CD14-positive monocyte (primary cell): Measurements from ENCODE around the gene MEGF8. TPM values are rescaled to one million over a fixed set of nuclear protein-coding genes. Genes with fewer than 3 reads are reported as not detected.

Experiments
- DNase-seq, 3 donors: peaks; one replicate each; pipeline ENCODE4 v3.0.0-alpha.2; 2011 to 2022
- H2AFZ ChIP-seq: 2 replicates; pipeline ENCODE4 v1.6.0; 2012; ENCODE audit warnings: mild to moderate bottlenecking, low read depth, low read length, inconsistent platforms; ENCODE audit not compliant: insufficient read depth, poor library complexity, severe bottlenecking
- H3K27ac ChIP-seq, 2 donors: 1 replicate in 1 of 2; 2 replicates in 1 of 2; pipeline ENCODE4 v1.5.1; 2012 to 2013; ENCODE audit warnings: low read length in 2 of 2, control low read depth in 1 of 2, inconsistent platforms in 1 of 2, low read depth in 1 of 2, mild to moderate bottlenecking in 1 of 2
- H3K27me3 ChIP-seq, 2 donors: one replicate each; pipeline versions ENCODE4 v1.6.0 to v1.6.1; 2011 to 2013; ENCODE audit warnings: low read length in 2 of 2; ENCODE audit not compliant: control insufficient read depth in 2 of 2, insufficient read depth in 2 of 2
- H3K36me3 ChIP-seq, 2 donors: replicated peaks in 1 of 2; 1 replicate in 1 of 2; 2 replicates in 1 of 2; pipeline versions ENCODE4 v1.5.1 to v1.6.1; 2012 to 2013; ENCODE audit warnings: low read length in 2 of 2, control low read depth in 1 of 2, inconsistent platforms in 1 of 2, mild to moderate bottlenecking in 1 of 2; ENCODE audit not compliant: insufficient read depth in 2 of 2, control insufficient read depth in 1 of 2
- H3K4me1 ChIP-seq, 2 donors: 1 replicate in 1 of 2; 2 replicates in 1 of 2; pipeline versions ENCODE4 v1.5.1 to v1.6.1; 2012 to 2013; ENCODE audit warnings: low read length in 2 of 2, control low read depth in 1 of 2, inconsistent platforms in 1 of 2, mild to moderate bottlenecking in 1 of 2, moderate library complexity in 1 of 2; ENCODE audit not compliant: insufficient read depth in 2 of 2, control insufficient read depth in 1 of 2
- H3K4me2 ChIP-seq: replicated peaks from 2 replicates; pipeline ENCODE3; 2012; ENCODE audit warnings: low read length, moderate library complexity, mild to moderate bottlenecking; ENCODE audit not compliant: poor library complexity, severe bottlenecking; ENCODE audit errors: extremely low read depth
- H3K4me3 ChIP-seq, 3 experiments: fragments of 200-600 bp in 1 of 3; sonication (generic) in 1 of 3; replicated peaks in 1 of 3; 1 replicate in 2 of 3; 2 replicates in 1 of 3; pipeline ENCODE4 v1.5.1; 2011 to 2013; ENCODE audit warnings: low read length in 3 of 3, mild to moderate bottlenecking in 3 of 3, control low read depth in 2 of 3, low read depth in 2 of 3, inconsistent platforms in 1 of 3, moderate library complexity in 1 of 3
- H3K79me2 ChIP-seq: 2 replicates; pipeline ENCODE4 v1.6.0; 2012; ENCODE audit warnings: mild to moderate bottlenecking, control low read depth, inconsistent platforms, low read length, moderate library complexity; ENCODE audit not compliant: insufficient read depth
- H3K9ac ChIP-seq: 2 replicates; pipeline ENCODE4 v1.6.0; 2017; ENCODE audit warnings: low read length, mild to moderate bottlenecking; ENCODE audit not compliant: insufficient read depth, poor library complexity, severe bottlenecking
- H3K9me3 ChIP-seq, 2 donors: replicated peaks in 1 of 2; 1 replicate in 1 of 2; 2 replicates in 1 of 2; pipeline versions ENCODE4 v1.5.1 to v1.6.1; 2012 to 2013; ENCODE audit warnings: low read length in 2 of 2, control low read depth in 1 of 2; ENCODE audit not compliant: control insufficient read depth in 1 of 2, insufficient read depth in 1 of 2
- H4K20me1 ChIP-seq: 2 replicates; pipeline ENCODE4 v1.6.0; 2012; ENCODE audit warnings: mild to moderate bottlenecking, low read length, control low read depth, moderate library complexity; ENCODE audit not compliant: insufficient read depth
- H3K27ac Mint-ChIP-seq, 7 donors: one replicate each; pipeline ENCODE4 v1.8.0; 2020; ENCODE audit warnings: mild to moderate bottlenecking in 7 of 7, mixed read lengths in 7 of 7, moderate library complexity in 6 of 7, inconsistent platforms in 2 of 7
- H3K27me3 Mint-ChIP-seq, 3 donors: one replicate each; pipeline ENCODE4 v1.8.0; 2021 to 2022; ENCODE audit warnings: low read depth in 3 of 3, mild to moderate bottlenecking in 3 of 3, mixed read lengths in 3 of 3, moderate library complexity in 3 of 3, inconsistent platforms in 1 of 3
- H3K36me3 Mint-ChIP-seq, 2 donors: one replicate each; pipeline ENCODE4 v1.8.0; 2020; ENCODE audit warnings: mixed read lengths in 2 of 2, inconsistent platforms in 1 of 2, mild to moderate bottlenecking in 1 of 2
- H3K4me1 Mint-ChIP-seq: one replicate; pipeline ENCODE4 v1.8.0; 2020; ENCODE audit warnings: mild to moderate bottlenecking, mixed read lengths
- H3K4me3 Mint-ChIP-seq, 2 donors: one replicate each; pipeline ENCODE4 v1.8.0; 2020; ENCODE audit warnings: mild to moderate bottlenecking in 2 of 2, mixed read lengths in 2 of 2, moderate library complexity in 1 of 2
- H3K9me3 Mint-ChIP-seq, 7 donors: one replicate each; pipeline ENCODE4 v1.8.0; 2020 to 2022; ENCODE audit warnings: mixed read lengths in 7 of 7, mild to moderate bottlenecking in 6 of 7, moderate library complexity in 6 of 7, inconsistent platforms in 2 of 7
- WGBS: methylation state at CpG from one replicate; pipeline ENCODE4 v1.1.5; 2013; ENCODE audit warnings: missing lambda C conversion rate; ENCODE audit not compliant: insufficient coverage; 5-methylcytosine and 5-hydroxymethylcytosine counted together
- intact Hi-C, 2 donors: fragments of 100-400 bp; cut with micrococcal nuclease; formaldehyde crosslinking; loops; one replicate each; pipeline versions ENCODE4 v1.15.0 to v1.15.1; 2023
- polyA plus RNA-seq, 3 donors: library from polyadenylated mRNA; depleted of rRNA in 1 of 3; unstranded in 2 of 3; stranded (reverse) in 1 of 3; fragments of 300-500 nt in 2 of 3; fragments of >200 nt in 1 of 3; fragmentation: Illumina TruSeq in 2 of 3; gene quantifications; 1 replicate in 2 of 3; 2 replicates in 1 of 3; pipeline ENCODE4 v1.2.3, GENCODE V29; 2012 to 2021
- TF ChIP-seq, protein P1 (sequence below): fragments of 200-600 bp; IDR thresholded peaks from one replicate; pipeline ENCODE4 v1.8.0; 2022; ENCODE audit warnings: antibody characterized with exemption, mild to moderate bottlenecking

The MEGF8 gene
- polyA plus RNA-seq, 3 donors, result 0.15 to 2.7 (median 0.27) TPM

DNA sequence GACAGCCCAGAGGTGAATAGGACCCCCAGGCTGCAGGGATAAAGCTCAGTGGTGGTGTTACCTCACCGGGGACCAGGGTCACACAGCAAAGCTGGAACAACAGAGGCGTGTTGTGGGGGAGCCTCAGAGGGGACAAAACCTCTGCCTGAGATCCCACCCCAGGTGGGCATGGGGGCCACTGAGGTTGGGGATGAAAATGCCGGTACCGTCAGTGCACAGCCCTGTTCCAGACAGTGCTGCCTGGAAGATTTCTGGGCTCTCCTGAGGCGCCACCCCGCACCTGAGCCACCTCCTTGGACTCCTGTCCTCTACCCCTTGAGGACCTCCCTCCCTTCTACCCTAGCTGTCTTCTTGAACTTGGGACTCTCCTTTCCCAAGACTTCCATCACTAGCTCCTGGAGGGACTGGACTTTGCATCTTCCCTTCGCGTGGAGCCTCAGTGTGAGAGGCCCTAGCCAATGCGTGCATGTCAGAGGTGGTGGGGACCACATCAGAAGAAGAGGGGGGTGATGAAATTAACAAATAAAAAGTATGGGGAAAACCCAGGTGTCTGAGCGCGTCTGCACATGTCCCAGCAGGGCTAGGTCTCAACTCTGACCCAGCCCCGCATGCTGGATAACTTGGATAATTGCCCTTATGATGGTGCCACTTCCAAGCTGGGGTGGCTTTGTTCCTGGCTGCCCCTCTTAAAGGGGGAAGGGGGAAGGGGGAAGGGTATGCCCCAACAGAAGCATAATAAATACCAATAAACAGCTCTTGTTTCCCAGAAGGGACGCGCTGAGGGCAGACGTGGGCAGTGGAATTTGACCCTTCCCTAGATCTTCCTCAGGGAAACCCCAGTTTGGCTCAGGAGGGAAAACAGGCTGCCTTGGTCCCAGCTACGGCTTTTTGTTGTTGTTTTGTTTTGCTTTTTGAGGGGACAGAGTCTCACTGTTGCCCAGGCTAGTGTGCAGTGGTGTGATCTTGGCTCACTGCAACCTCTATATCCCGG lies 53.1 kb downstream of the MEGF8 start:
- H3K27ac ChIP-seq, result no peak overlapping the region
- H3K27me3 ChIP-seq, result no peaks in the 10 kb centered on the region
- no peak overlapping the region for H3K4me3 ChIP-seq
- H3K36me3 ChIP-seq, result peaks cover 0 to 3% of the 10 kb centered on the region in 2 donors
- no peaks in the 10 kb centered on the region for H3K79me2 ChIP-seq
- intact Hi-C loops, result no loop called here
- no peaks in the 10 kb centered on the region for H3K9me3 ChIP-seq
- TF ChIP-seq, protein P1, sequence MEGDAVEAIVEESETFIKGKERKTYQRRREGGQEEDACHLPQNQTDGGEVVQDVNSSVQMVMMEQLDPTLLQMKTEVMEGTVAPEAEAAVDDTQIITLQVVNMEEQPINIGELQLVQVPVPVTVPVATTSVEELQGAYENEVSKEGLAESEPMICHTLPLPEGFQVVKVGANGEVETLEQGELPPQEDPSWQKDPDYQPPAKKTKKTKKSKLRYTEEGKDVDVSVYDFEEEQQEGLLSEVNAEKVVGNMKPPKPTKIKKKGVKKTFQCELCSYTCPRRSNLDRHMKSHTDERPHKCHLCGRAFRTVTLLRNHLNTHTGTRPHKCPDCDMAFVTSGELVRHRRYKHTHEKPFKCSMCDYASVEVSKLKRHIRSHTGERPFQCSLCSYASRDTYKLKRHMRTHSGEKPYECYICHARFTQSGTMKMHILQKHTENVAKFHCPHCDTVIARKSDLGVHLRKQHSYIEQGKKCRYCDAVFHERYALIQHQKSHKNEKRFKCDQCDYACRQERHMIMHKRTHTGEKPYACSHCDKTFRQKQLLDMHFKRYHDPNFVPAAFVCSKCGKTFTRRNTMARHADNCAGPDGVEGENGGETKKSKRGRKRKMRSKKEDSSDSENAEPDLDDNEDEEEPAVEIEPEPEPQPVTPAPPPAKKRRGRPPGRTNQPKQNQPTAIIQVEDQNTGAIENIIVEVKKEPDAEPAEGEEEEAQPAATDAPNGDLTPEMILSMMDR, result no peak
- no peak overlapping the region for H2AFZ ChIP-seq
- Mint-ChIP-seq H3K27ac (no peak overlapping the region), H3K4me1 (no peaks in the 10 kb centered on the region), H3K27me3 (peaks cover 10 to 25% (median 23%) of the 10 kb centered on the region in 3 donors), H3K36me3 (peaks cover 6% of the 10 kb centered on the region in 2 donors), H3K9me3 (peaks cover 0 to 2% (median 0%) of the 10 kb centered on the region in 7 donors), H3K4me3 (no peak overlapping the region)
- H3K4me2 ChIP-seq, result no peak overlapping the region
- WGBS, result 87% methylated on average over 11 of the region's 17 CpGs
- no peaks in the 10 kb centered on the region for H4K20me1 ChIP-seq
- no peak for DNase-seq
- no peaks in the 10 kb centered on the region for H3K4me1 ChIP-seq
- H3K9ac ChIP-seq, result no peak overlapping the region

DNA sequence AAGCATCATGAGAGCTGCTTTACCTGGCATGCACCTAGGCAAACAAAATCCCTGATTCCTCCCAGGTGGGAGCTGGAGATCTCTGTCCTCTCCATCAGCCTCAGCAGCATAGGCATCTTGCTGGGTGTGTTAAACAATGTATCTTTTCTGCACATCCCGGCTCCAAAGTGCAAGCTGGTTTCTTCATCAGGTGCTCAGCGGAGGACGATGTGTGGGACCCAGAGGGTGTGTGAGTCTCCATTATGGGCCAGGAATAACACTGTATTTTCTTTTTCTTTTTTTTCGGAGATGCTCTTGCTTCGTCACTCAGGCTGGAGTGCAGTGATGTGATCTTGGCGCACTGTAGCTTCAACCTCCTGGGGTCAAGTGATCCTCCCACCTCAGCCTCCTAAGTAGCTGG lies 54.7 kb downstream of the MEGF8 start:
- H3K4me2 ChIP-seq, result no peak overlapping the region
- H3K4me1 Mint-ChIP-seq, result no peaks in the 10 kb centered on the region
- intact Hi-C loops, result no loop called here
- peaks cover 0 to 3% of the 10 kb centered on the region in 2 donors for H3K36me3 ChIP-seq
- no peaks in the 10 kb centered on the region for H3K4me1 ChIP-seq
- H3K4me3 Mint-ChIP-seq, result peak overlapping the region in 1 of 2 donors; percentile 21
- no peak overlapping the region for H3K4me3 ChIP-seq
- TF ChIP-seq, protein P1, result no peak
- no peaks in the 10 kb centered on the region for H3K27me3 ChIP-seq
- peaks cover 3 to 6% of the 10 kb centered on the region in 2 donors for H3K36me3 Mint-ChIP-seq
- H3K9ac ChIP-seq, result no peak overlapping the region
- no peaks in the 10 kb centered on the region for H3K79me2 ChIP-seq
- no peak overlapping the region for H3K27ac ChIP-seq
- no peak overlapping the region for H2AFZ ChIP-seq
- H4K20me1 ChIP-seq, result no peaks in the 10 kb centered on the region
- H3K9me3 ChIP-seq, result no peaks in the 10 kb centered on the region
- H3K27ac Mint-ChIP-seq, result no peak overlapping the region
- WGBS, result 94% methylated on average over 3 of the region's 6 CpGs
- DNase-seq, result no peak
- H3K27me3 Mint-ChIP-seq, result peaks cover 10 to 25% (median 23%) of the 10 kb centered on the region in 3 donors
- peaks cover 0 to 3% (median 0%) of the 10 kb centered on the region in 7 donors for H3K9me3 Mint-ChIP-seq
